Measurements from ENCODE around the gene MMP17. TPM values are rescaled to one million over a fixed set of nuclear protein-coding genes. Genes with fewer than 3 reads are reported as not detected.

Gene MMP17
- total RNA-seq, 2 donors from 2014 or later, result 1.3 to 1.9 TPM

- H3K4me3 ChIP-seq, result no peak overlapping the region
- intact Hi-C loops (cut with DNase I), result no loop called here
- H3K36me3 ChIP-seq, result no peaks in the 10 kb centered on the region
- no peak overlapping the region for H3K27ac ChIP-seq
- no peaks in the 10 kb centered on the region for H3K9me3 ChIP-seq
- H3K9ac ChIP-seq (ENCODE audit: low read depth in 2 of 2, low read length in 2 of 2), result no peak overlapping the region
- no peak for TF ChIP-seq CTCF (IDR thresholded peaks at IDR 0.05)
- no peaks in the 10 kb centered on the region for H3K27me3 ChIP-seq
- no peak for DNase-seq
- H3K4me1 ChIP-seq, result no peaks in the 10 kb centered on the region
These were observed 9.2 kb upstream of the MMP17 start for GRCh38 chr12:131818821-131819585.

GRCh38 chr12:131824450-131824849, 3.7 kb upstream of the MMP17 start:
- intact Hi-C loops (cut with DNase I), result loop anchor here (10.0 kb wide), 1 partner anchor 720 kb away; no protein-coding TSS in a partner anchor
- H3K4me1 ChIP-seq, result no peaks in the 10 kb centered on the region
- no peak for TF ChIP-seq CTCF (IDR thresholded peaks at IDR 0.05)
- H3K27me3 ChIP-seq, result peaks cover 18% of the 10 kb centered on the region
- DNase-seq, result no peak
- H3K4me3 ChIP-seq, result no peak overlapping the region
- H3K9ac ChIP-seq (ENCODE audit: low read depth in 2 of 2, low read length in 2 of 2), result no peak overlapping the region
- H3K36me3 ChIP-seq, result no peaks in the 10 kb centered on the region
- H3K27ac ChIP-seq, result no peak overlapping the region
- no peaks in the 10 kb centered on the region for H3K9me3 ChIP-seq

- Histone ChIP-seq H3K27me3 (peaks cover 27% of the 10 kb centered on the region), H3K27ac (no peak overlapping the region), H3K9me3 (no peaks in the 10 kb centered on the region), H3K9ac (ENCODE audit: low read depth in 2 of 2, low read length in 2 of 2) (no peak overlapping the region), H3K36me3 (no peaks in the 10 kb centered on the region), H3K4me3 (no peak overlapping the region), H3K4me1 (no peaks in the 10 kb centered on the region)
- no peak for TF ChIP-seq CTCF (IDR thresholded peaks at IDR 0.05)
- DNase-seq, result no peak
- intact Hi-C loops (cut with DNase I), result loop anchor here (10.0 kb wide), 1 partner anchor 721 kb away; no protein-coding TSS in a partner anchor
These were observed 2.9 kb upstream of the MMP17 start for GRCh38 chr12:131825146-131825892.

GRCh38 chr12:131826097-131826928, 1.9 kb upstream of the MMP17 start:
- no peak for TF ChIP-seq CTCF (IDR thresholded peaks at IDR 0.05)
- no peaks in the 10 kb centered on the region for H3K36me3 ChIP-seq
- H3K9ac ChIP-seq (ENCODE audit: low read depth in 2 of 2, low read length in 2 of 2), result no peak overlapping the region
- peaks cover 36% of the 10 kb centered on the region for H3K27me3 ChIP-seq
- H3K4me1 ChIP-seq, result no peaks in the 10 kb centered on the region
- no peak for DNase-seq
- no peaks in the 10 kb centered on the region for H3K9me3 ChIP-seq
- no peak overlapping the region for H3K4me3 ChIP-seq
- intact Hi-C loops (cut with DNase I), result loop anchor here (10.0 kb wide), 1 partner anchor 722 kb away; no protein-coding TSS in a partner anchor
- no peak overlapping the region for H3K27ac ChIP-seq

All from colonic mucosa (tissue), 4 donors.